ENCODE measurements around the gene CEP70.
"Not testable (repeated sequence)": the region's sequence is repeated elsewhere in the genome, so short reads cannot be mapped to it uniquely, and the experiment has no call there.

CEP70 gene

DNA sequence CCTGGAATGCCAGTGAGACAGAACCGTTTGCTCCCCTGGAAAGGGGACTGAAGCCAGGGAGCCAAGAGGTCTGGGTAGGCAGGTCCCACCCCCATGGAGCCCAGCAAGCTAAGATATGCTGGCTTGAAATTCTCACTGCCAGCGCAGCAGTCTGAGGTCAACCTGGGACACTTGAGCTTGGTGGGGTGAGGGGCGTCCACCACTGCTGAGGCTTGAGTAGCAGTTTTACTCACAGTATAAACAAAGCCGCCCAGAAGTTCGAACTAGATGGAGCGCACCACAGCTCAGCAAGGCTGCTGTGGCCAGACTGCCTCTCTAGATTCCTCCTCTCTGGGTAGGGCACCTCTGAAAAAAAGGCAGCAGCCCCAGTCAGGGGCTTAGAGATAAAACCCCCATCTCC is 33.6 kb downstream of the CEP70 start:
- no peak for DNase-seq (ENCODE audit: low read depth in 1 of 2, low spot score in 1 of 2)
- TF ChIP-seq, protein P1, sequence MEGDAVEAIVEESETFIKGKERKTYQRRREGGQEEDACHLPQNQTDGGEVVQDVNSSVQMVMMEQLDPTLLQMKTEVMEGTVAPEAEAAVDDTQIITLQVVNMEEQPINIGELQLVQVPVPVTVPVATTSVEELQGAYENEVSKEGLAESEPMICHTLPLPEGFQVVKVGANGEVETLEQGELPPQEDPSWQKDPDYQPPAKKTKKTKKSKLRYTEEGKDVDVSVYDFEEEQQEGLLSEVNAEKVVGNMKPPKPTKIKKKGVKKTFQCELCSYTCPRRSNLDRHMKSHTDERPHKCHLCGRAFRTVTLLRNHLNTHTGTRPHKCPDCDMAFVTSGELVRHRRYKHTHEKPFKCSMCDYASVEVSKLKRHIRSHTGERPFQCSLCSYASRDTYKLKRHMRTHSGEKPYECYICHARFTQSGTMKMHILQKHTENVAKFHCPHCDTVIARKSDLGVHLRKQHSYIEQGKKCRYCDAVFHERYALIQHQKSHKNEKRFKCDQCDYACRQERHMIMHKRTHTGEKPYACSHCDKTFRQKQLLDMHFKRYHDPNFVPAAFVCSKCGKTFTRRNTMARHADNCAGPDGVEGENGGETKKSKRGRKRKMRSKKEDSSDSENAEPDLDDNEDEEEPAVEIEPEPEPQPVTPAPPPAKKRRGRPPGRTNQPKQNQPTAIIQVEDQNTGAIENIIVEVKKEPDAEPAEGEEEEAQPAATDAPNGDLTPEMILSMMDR (IDR thresholded peaks at IDR 0.05; ENCODE audit: insufficient read depth, low read length), result no peak
- TF ChIP-seq SPI1 (IDR thresholded peaks at IDR 0.05; ENCODE audit: borderline replicate concordance, low read depth) (no peak), GABPA (IDR thresholded peaks at IDR 0.05; ENCODE audit: low read depth) (no peak), POLR2AphosphoS5 (IDR thresholded peaks at IDR 0.05; ENCODE audit: low read depth) (no peak)
- TF ChIP-seq, protein P2, sequence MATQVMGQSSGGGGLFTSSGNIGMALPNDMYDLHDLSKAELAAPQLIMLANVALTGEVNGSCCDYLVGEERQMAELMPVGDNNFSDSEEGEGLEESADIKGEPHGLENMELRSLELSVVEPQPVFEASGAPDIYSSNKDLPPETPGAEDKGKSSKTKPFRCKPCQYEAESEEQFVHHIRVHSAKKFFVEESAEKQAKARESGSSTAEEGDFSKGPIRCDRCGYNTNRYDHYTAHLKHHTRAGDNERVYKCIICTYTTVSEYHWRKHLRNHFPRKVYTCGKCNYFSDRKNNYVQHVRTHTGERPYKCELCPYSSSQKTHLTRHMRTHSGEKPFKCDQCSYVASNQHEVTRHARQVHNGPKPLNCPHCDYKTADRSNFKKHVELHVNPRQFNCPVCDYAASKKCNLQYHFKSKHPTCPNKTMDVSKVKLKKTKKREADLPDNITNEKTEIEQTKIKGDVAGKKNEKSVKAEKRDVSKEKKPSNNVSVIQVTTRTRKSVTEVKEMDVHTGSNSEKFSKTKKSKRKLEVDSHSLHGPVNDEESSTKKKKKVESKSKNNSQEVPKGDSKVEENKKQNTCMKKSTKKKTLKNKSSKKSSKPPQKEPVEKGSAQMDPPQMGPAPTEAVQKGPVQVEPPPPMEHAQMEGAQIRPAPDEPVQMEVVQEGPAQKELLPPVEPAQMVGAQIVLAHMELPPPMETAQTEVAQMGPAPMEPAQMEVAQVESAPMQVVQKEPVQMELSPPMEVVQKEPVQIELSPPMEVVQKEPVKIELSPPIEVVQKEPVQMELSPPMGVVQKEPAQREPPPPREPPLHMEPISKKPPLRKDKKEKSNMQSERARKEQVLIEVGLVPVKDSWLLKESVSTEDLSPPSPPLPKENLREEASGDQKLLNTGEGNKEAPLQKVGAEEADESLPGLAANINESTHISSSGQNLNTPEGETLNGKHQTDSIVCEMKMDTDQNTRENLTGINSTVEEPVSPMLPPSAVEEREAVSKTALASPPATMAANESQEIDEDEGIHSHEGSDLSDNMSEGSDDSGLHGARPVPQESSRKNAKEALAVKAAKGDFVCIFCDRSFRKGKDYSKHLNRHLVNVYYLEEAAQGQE (IDR thresholded peaks at IDR 0.05; ENCODE audit: insufficient replicate concordance, low read depth), result no peak
- Histone ChIP-seq H3K27ac (replicated peaks) (no peak overlapping the region), H3K27me3 (ENCODE audit: insufficient read depth, poor library complexity, severe bottlenecking) (no peaks in the 10 kb centered on the region), H3K4me3 (replicated peaks; ENCODE audit: insufficient read depth, low read length) (no peak overlapping the region)

DNA sequence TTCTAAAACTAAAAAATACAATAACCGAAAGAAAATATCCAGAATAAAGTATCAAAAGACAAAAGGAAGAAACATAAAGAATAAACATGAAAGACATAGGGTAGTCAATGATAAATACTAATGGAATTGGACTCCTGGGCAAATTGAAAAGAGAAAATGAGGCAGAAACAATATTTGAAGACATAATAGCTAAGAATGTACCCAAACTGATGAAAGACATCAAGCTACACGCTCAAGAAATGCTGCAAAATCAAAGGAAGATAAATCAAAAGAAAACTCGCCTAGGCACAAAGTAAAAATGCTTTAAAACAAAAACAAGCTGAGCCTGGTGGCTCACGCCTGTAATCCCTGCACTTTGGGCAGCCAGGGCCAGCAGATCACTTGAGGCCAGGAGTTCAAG is 34.9 kb downstream of the CEP70 start:
- TF ChIP-seq POLR2AphosphoS5 (IDR thresholded peaks at IDR 0.05; ENCODE audit: low read depth) (no peak), SPI1 (IDR thresholded peaks at IDR 0.05; ENCODE audit: borderline replicate concordance, low read depth) (no peak), GABPA (IDR thresholded peaks at IDR 0.05; ENCODE audit: low read depth) (no peak)
- TF ChIP-seq, protein P1 (IDR thresholded peaks at IDR 0.05; ENCODE audit: insufficient read depth, low read length), result no peak
- TF ChIP-seq, protein P2 (IDR thresholded peaks at IDR 0.05; ENCODE audit: insufficient replicate concordance, low read depth), result no peak
- no peaks in the 10 kb centered on the region for H3K27me3 ChIP-seq (ENCODE audit: insufficient read depth, poor library complexity, severe bottlenecking)
- no peak for DNase-seq (ENCODE audit: low read depth in 1 of 2, low spot score in 1 of 2)
- H3K27ac ChIP-seq (replicated peaks), result no peak overlapping the region
- H3K4me3 ChIP-seq (replicated peaks; ENCODE audit: insufficient read depth, low read length), result no peak overlapping the region

DNA sequence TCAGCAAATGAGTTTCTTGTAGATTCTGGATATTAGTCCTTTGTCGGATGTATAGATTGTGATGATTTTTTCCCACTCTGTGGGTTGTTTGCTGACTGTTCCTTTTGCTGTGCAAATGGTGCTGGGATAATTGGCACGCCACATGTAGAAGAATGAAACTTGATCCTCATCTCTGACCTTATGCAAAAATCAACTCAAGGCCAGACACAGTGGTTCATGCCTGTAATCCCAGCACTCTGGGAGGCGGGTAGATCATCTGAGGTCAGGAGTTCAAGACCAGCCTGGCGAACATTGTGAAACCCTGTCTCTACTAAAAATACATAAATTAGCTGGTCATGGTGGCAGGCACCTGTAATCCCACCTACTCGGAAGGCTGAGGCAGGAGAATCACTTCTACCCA is 39.3 kb downstream of the CEP70 start:
- not testable (repeated sequence) for H3K27me3 ChIP-seq (ENCODE audit: insufficient read depth, poor library complexity, severe bottlenecking); H3K27ac ChIP-seq (replicated peaks); DNase-seq (ENCODE audit: low read depth in 1 of 2, low spot score in 1 of 2); H3K4me3 ChIP-seq (replicated peaks; ENCODE audit: insufficient read depth, low read length)

DNA sequence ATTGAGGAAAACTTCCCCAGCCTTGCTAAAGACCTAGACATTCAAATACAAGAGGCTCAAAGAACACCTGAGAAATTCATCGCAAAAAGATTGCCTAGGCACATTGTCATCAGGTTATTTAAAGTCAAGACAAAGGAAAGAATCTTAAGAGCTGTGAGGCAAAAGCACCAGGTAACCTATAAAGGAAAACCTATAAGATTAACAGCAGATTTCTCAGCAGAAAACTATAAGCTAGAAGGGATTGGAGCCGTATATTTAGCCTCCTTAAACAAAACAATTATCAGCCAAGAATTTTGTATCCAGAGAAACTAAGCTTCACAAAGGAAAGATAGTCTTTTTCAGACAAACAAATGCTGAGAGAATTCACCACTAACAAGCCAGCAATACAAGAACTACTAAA is 43.1 kb downstream of the CEP70 start:
- H3K27me3 ChIP-seq (ENCODE audit: insufficient read depth, poor library complexity, severe bottlenecking); DNase-seq (ENCODE audit: low read depth in 1 of 2, low spot score in 1 of 2); H3K27ac ChIP-seq (replicated peaks); H3K4me3 ChIP-seq (replicated peaks; ENCODE audit: insufficient read depth, low read length): not testable (repeated sequence)

DNA sequence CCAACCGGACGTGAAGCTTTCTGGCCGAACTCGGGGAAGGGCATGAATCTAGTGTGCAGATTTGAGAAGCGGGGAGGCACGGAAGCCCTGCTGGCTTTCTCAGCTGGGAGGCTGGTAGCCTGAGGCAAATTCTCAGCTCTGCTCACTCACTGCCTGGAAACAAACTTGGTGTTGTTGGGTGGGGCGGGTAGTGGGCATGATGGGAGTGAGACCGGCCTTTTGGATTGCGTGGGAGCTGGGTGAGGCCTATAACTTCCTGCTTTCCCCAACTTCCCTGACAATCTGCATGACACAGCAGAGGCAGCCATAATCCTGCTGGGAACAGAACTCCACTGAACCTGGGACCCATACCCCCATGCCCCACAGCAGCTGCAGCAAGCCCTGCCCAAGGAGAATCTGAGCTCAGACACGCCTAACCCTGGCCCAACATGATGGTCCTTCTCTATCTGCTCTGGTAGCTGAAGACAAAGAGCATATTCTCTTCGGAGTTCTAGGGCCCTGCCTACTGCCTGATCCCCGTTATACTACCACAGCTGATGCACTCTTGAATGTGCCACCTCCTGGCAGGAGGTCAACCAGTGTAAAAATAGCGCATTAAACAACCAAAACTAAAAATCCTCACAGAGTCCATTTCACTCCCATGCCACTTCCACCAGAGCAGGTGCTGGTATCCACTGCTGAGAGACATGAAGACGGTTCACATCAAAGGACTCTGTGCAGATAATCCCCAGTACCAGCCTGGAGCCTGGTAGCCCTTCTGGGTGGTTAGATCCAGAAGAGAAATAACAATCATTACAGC is 44.7 kb downstream of the CEP70 start:
- Histone ChIP-seq H3K4me3 (replicated peaks; ENCODE audit: insufficient read depth, low read length) (no peak overlapping the region), H3K27me3 (ENCODE audit: insufficient read depth, poor library complexity, severe bottlenecking) (no peaks in the 10 kb centered on the region), H3K27ac (replicated peaks) (no peak overlapping the region)
- TF ChIP-seq POLR2AphosphoS5 (IDR thresholded peaks at IDR 0.05; ENCODE audit: low read depth), result no peak
- no peak for TF ChIP-seq GABPA (IDR thresholded peaks at IDR 0.05; ENCODE audit: low read depth)
- TF ChIP-seq, protein P1 (IDR thresholded peaks at IDR 0.05; ENCODE audit: insufficient read depth, low read length), result no peak
- no peak for TF ChIP-seq SPI1 (IDR thresholded peaks at IDR 0.05; ENCODE audit: borderline replicate concordance, low read depth)
- TF ChIP-seq, protein P2 (IDR thresholded peaks at IDR 0.05; ENCODE audit: insufficient replicate concordance, low read depth), result no peak
- no peak for DNase-seq (ENCODE audit: low read depth in 1 of 2, low spot score in 1 of 2)
